COR-L47 (cell line): ENCODE results near the gene SNAI3.

ENCODE experiments used
- DNase-seq: peaks from one replicate; lab custom pipeline; 2025; lab: John Stamatoyannopoulos, UW

SNAI3 gene

GRCh38 chr16:88686439-88687253, at the start of gene SNAI3:
SNAI3 (minus strand) TSS chr16:88686507; CDS start chr16:88686406, 101 bp downstream.
- peak; percentile 82 for DNase-seq

DNA sequence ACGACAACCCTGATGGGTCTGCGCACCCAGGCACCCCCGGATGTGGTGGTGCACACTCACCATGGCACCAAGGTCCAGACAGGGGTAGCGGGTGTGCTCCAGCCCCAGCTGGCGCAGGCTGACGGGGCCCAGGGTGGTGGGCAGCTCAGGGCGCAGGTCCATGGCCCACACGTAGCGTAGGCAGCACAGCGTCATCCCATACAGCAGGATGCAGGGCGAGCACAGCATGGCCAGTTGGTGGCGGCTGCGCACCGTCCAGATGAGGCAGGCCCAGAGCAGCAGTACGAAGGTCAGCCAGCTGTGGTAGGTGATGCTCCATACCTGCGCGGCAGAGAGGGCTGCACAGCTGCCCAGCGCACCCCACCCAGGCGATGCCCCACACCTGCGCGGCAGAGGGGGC, 49.8 kb upstream of the SNAI3 start:
- DNase-seq, result no peak

DNA sequence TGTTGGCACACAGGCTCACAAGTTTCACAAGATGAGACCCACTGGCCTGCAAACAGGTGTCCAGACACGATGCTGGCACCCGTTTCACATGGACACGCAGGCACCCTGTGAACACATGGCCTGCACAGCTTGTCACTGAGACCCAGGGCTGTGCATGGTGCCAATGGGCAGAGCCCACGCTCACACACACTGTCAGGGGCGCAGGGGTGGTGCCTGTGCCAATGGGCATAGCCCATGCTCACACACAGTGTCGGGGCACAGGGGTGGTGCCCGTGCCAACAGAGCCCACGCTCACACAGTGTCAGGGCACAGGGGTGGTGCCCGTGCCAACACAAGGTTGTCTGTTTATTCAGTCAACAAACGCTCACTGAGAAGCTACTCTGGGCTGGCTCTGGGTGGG, 49.3 kb upstream of the SNAI3 start:
- no peak for DNase-seq

GRCh38 chr16:88735121-88735520, 48.8 kb upstream of the SNAI3 start:
- no peak for DNase-seq

DNA sequence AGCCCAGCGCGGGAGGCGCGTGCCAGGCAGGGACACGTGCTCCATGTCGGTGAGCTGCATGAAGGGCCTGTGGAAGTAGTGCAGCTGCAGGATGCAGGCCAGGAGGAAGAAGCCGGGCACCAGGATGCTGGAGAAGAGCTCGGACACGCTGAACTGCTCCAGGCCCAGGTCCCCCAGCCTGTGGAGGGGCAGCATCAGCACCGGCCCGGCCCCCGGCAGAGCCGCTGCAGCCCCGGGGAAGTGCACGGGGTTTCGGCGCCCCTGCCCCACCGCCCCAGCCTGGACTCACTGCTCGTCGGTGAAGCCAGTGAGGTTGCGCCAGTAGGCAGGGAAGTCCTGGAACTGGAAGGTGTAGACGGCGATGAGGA, 48.0 kb upstream of the SNAI3 start:
- DNase-seq, result no peak

- DNase-seq, result no peak
Measured at GRCh38 chr16:88733630-88734360, 47.5 kb upstream of the SNAI3 start.

- no peak for DNase-seq
Measured at GRCh38 chr16:88732961-88733294, 46.6 kb upstream of the SNAI3 start.

GRCh38 chr16:88732172-88732960, 46.1 kb upstream of the SNAI3 start:
- DNase-seq, result no peak

DNA sequence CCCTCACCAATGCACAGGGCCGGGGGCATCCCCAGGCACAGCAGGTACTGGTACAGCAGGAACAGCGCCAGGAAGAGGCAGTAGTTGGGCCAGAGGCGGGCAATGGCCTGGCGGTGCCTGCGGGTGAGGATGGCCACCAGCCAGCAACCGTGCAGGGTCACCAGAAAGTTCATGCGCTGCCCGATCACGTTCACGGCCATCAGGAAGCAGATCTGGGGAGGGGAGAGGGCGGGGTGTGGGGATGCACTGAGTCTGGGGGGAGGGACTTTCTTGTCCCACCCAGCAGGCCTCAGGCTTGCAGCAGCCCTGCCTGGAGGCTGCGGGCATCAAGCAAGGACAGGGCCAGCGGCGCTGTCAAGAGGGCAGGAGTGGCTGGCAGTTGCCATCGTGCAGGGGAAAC, 45.4 kb upstream of the SNAI3 start:
- DNase-seq, result no peak

GRCh38 chr16:88730632-88731607, 44.6 kb upstream of the SNAI3 start:
- DNase-seq, result no peak

DNA sequence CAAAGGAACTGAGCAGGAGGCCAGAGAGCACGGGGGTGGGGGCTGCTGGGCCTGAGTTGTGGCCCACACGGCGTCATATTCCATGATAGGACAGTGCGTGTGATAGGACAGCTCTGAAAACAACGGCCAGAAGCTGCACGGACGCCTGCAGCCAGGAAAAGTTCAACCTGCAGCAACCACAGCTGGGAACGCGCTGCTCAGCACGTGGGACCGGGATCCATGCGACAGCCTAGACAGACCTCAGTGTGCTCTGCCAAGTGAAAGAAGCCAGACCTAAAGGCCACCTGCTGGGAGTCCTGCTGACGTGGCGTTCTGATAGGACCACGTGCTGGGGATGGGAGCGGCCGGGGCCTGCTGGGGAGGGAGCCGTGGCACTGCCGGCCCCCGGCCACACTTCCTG, 41.6 kb upstream of the SNAI3 start:
- DNase-seq, result peak; percentile 78

GRCh38 chr16:88726981-88727380, 40.7 kb upstream of the SNAI3 start:
- DNase-seq, result no peak

- no peak for DNase-seq
Measured at GRCh38 chr16:88726408-88726749, 40.1 kb upstream of the SNAI3 start.

GRCh38 chr16:88725609-88726407, 39.5 kb upstream of the SNAI3 start:
- no peak for DNase-seq

DNA sequence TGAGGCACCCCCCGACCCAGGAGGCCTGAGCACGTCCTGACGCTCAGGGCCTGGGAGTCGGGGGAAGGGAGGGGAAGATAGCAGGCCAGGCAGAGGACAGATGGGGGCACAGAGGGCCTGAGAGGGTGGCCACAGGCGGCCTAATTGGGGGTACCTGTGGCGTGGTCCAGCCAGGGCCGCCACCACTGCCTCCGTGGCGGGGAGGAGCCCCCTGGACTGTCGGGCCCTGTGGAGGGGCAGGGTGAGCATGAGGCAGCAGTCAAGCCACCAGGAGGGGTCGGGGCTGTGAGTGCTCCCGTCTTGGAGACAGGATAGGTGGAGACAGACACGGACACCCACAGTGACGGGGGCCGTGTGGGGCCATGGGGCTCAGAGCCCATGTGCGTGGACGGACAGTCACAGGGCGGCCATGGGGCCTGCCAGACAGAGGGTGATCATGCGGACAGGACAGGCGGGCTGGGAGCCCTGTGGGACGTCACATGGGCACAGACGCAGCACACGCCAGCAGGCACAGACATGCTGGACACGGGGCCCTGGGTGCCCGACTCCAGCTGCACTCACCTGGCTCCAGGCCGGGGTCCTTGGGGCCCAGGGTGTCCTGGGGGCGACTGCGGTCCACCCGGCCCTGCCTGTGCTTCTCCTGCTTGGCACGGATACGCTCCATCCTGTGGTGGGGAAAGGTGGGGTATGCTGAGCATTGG, 38.7 kb upstream of the SNAI3 start:
- no peak for DNase-seq

DNA sequence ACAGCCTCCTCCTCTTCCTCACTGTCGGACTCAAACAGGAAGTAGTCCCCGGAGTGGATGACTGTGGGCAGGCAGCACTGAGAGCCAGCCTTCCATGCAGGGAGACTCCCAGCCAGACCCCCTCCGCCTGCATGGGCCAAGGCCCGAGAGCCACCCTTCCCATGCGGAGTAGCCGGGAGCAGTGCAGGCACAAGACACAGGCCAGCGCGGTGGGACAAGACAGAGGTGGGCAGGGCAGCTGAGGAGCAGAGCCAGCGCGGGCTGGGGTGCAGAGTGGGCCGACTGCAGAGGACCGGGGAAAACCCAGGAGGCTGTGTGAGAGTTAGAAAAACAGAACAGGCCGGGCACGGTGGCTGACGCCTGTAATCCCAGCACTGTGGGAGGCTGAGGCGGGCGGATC, 37.6 kb upstream of the SNAI3 start:
- DNase-seq, result no peak

DNA sequence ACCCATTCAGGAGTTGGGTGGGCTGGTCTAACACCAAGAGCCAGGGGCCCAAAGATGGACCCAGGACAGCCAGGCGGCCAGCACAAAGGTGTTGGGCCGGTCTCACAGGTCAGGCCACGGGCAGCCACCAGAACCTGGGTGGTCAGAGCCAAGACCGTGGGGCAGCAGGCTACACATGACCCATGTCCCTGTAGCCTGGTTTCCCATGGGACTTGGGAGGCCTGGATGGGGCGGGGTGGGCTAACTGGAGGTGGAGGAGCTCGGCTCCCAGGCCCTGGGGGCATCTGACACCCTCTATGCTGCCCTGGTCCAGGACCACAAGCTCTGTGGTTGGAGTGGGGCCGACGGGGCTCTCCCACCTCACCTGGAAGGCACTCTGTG, 37.2 kb upstream of the SNAI3 start:
- no peak for DNase-seq

- DNase-seq, result no peak
Measured at GRCh38 chr16:88722784-88723506, 36.6 kb upstream of the SNAI3 start.
